ENCODE measurements around the gene SNAI3.

DNA sequence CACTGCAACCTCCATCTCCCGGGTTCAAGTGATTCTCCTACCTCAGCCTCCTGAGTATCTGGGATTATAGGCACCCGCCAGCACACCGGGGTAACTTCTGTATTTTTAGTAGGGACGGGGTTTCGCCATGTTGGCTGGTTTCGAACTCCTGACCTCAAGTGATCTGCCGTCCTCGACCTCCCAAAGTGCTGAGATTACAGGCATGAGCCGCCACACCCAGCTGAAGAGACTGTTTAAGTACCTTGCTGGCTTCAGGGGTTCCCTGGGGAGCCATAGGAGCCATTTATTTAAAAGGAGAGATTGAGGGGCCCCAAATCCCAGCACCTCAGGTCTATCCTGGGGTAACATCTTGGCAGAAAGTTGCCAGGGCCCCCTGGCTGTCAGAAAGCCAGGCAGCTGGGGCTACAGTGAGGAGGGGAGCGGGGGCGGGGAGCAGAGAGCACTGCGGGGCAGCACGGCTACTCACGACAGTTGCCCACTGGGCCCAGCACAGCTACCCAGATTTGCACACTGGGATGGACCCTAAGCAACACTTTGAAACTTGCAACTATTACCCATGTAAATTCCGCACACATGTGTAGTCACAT, 1.6 kb downstream of the SNAI3 start:
- TF ChIP-seq, protein P1, sequence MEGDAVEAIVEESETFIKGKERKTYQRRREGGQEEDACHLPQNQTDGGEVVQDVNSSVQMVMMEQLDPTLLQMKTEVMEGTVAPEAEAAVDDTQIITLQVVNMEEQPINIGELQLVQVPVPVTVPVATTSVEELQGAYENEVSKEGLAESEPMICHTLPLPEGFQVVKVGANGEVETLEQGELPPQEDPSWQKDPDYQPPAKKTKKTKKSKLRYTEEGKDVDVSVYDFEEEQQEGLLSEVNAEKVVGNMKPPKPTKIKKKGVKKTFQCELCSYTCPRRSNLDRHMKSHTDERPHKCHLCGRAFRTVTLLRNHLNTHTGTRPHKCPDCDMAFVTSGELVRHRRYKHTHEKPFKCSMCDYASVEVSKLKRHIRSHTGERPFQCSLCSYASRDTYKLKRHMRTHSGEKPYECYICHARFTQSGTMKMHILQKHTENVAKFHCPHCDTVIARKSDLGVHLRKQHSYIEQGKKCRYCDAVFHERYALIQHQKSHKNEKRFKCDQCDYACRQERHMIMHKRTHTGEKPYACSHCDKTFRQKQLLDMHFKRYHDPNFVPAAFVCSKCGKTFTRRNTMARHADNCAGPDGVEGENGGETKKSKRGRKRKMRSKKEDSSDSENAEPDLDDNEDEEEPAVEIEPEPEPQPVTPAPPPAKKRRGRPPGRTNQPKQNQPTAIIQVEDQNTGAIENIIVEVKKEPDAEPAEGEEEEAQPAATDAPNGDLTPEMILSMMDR (IDR thresholded peaks at IDR 0.05): no peak
- TF ChIP-seq SIN3A (IDR thresholded peaks at IDR 0.05; ENCODE audit: borderline replicate concordance, insufficient read depth, low read depth, low read length): no peak
- TF ChIP-seq, protein P2, sequence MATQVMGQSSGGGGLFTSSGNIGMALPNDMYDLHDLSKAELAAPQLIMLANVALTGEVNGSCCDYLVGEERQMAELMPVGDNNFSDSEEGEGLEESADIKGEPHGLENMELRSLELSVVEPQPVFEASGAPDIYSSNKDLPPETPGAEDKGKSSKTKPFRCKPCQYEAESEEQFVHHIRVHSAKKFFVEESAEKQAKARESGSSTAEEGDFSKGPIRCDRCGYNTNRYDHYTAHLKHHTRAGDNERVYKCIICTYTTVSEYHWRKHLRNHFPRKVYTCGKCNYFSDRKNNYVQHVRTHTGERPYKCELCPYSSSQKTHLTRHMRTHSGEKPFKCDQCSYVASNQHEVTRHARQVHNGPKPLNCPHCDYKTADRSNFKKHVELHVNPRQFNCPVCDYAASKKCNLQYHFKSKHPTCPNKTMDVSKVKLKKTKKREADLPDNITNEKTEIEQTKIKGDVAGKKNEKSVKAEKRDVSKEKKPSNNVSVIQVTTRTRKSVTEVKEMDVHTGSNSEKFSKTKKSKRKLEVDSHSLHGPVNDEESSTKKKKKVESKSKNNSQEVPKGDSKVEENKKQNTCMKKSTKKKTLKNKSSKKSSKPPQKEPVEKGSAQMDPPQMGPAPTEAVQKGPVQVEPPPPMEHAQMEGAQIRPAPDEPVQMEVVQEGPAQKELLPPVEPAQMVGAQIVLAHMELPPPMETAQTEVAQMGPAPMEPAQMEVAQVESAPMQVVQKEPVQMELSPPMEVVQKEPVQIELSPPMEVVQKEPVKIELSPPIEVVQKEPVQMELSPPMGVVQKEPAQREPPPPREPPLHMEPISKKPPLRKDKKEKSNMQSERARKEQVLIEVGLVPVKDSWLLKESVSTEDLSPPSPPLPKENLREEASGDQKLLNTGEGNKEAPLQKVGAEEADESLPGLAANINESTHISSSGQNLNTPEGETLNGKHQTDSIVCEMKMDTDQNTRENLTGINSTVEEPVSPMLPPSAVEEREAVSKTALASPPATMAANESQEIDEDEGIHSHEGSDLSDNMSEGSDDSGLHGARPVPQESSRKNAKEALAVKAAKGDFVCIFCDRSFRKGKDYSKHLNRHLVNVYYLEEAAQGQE (IDR thresholded peaks at IDR 0.05; ENCODE audit: insufficient read depth in 1 of 2, low read depth in 2 of 2, low read length in 1 of 2): no peak
- TF ChIP-seq POLR2AphosphoS5 (IDR thresholded peaks at IDR 0.05; ENCODE audit: low read depth, low read length): no peak
